22Rv1 (cell line): ENCODE measurements around the gene PLIN5.

Experiments
- CTCF ChIP-seq: fragments of 450-650 bp; IDR thresholded peaks from 2 replicates; pipeline ENCODE4 v1.5.1; 2017; ENCODE audit warnings: mild to moderate bottlenecking
- ZFX ChIP-seq: fragments of 450-650 bp; IDR thresholded peaks from 2 replicates; pipeline ENCODE4 v1.6.1; 2017; ENCODE audit warnings: antibody characterized with exemption, borderline replicate concordance

DNA sequence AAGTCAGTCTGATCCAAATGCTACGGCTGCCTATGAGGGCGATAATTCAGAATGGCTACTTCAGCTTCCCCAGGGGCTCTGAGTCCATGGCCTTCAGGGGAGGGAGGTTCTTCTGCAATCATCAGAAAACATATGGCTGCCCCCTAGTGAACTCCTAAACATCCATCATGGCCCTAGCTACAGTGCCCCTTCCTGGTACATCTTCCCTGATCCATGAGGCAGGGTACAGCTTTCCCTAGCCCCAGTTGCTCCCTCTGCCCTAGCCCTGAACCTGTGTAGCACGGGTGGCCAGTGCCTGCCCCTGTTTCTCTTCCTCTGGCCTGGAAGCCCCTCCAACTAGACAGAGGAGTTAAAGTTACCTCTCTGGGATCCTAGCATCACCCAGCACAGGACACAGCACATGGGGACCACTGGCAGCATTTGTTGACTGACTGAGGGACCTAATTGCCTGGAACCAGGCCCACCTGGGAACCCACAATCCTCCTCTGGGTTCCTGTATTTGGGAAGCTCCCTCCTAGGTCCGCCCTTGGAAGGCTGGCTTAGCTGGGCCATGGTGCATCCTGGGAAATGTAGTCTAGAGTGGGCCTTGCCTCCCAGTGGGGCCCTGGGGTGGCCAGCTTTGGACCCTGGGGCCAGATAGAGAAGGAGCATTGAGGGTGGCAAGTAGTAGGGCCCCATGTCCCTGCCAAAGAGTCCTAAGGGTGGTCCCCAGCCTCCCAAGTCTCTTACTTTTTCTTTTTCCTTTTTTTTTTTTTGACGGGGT is 42.2 kb upstream of the PLIN5 start:
- TF ChIP-seq CTCF: no peak
- TF ChIP-seq ZFX: no peak
